Hepatocyte (in vitro differentiated cells): ENCODE data around the gene ZBED3.

Experiments
- CTCF ChIP-seq: fragments of 200-600 bp; sonication (generic); IDR thresholded peaks from 2 replicates; pipeline ENCODE4 v1.5.1; 2016; ENCODE audit warnings: antibody characterized with exemption, mild to moderate bottlenecking; ENCODE audit not compliant: poor library complexity
- EZH2 ChIP-seq: fragments of 200-600 bp; sonication (generic); IDR thresholded peaks from 2 replicates; pipeline ENCODE4 v1.6.1; 2016; ENCODE audit warnings: antibody characterized with exemption, mild to moderate bottlenecking, borderline replicate concordance
- EZH2phosphoT487 ChIP-seq: fragments of 200-600 bp; sonication (generic); IDR thresholded peaks from one replicate; pipeline ENCODE4 v1.6.1; 2018; ENCODE audit warnings: antibody characterized with exemption, mild to moderate bottlenecking, low read depth, moderate library complexity; ENCODE audit not compliant: unreplicated experiment, severe bottlenecking

- TF ChIP-seq CTCF, result no peak
- TF ChIP-seq EZH2phosphoT487, result no peak
- TF ChIP-seq EZH2, result no peak
These were observed 4.0 kb downstream of the ZBED3 start for GRCh38 chr5:77083088-77083487.
